Natural killer cell treated with Interleukin-12 subunit alpha and Interleukin-12 subunit beta and Interleukin-15 and Interleukin-18, amount 100 ng/mL, for 72 hours (primary cell): Measurements from ENCODE around the gene ZNF549. TPM values are rescaled to one million over a fixed set of nuclear protein-coding genes. Genes with fewer than 3 reads are reported as not detected.

Experiments used
- ATAC-seq, 2 donors: fragments of 150-1000 bp; cut with Tn5 transposase in 1 of 2; sonication (Bioruptor Pico), chemical (Tn5 transposase) in 1 of 2; 2 replicates each; pipeline ENCODE4 v1.10.0; 2021
- DNase-seq: peaks from one replicate; pipeline ENCODE4 v3.0.0; 2022; ENCODE audit warnings: low spot score
- H3K27ac Mint-ChIP-seq, 2 donors: 1 replicate in 1 of 2; 2 replicates in 1 of 2; pipeline ENCODE4 v1.8.0; 2022; ENCODE audit warnings: mixed read lengths in 2 of 2, mild to moderate bottlenecking in 1 of 2, moderate library complexity in 1 of 2
- H3K27me3 Mint-ChIP-seq, 2 donors: 1 replicate in 1 of 2; 2 replicates in 1 of 2; pipeline ENCODE4 v1.8.0; 2022; ENCODE audit warnings: mixed read lengths in 2 of 2
- H3K36me3 Mint-ChIP-seq: one replicate; pipeline ENCODE4 v1.8.0; 2022; ENCODE audit warnings: mixed read lengths
- H3K4me1 Mint-ChIP-seq, 2 donors: 1 replicate in 1 of 2; 2 replicates in 1 of 2; pipeline ENCODE4 v1.8.0; 2022; ENCODE audit warnings: low read depth in 2 of 2, mixed read lengths in 2 of 2, mild to moderate bottlenecking in 1 of 2
- H3K4me3 Mint-ChIP-seq: one replicate; pipeline ENCODE4 v1.8.0; 2022; ENCODE audit warnings: mixed read lengths
- H3K9me3 Mint-ChIP-seq: 2 replicates; pipeline ENCODE4 v1.8.0; 2022; ENCODE audit warnings: mixed read lengths
- total RNA-seq, 2 donors: library from RNA; stranded (reverse); gene quantifications; one replicate each; pipeline ENCODE4 v1.2.3, GENCODE V29; 2022

ZNF549 gene
- total RNA-seq, 2 donors from 2014 or later, result 4.8 to 7.3 TPM

- Mint-ChIP-seq H3K27ac (peak within 1 kb of the TSS; percentile 41 to 80), H3K27me3 (no peaks in the 10 kb centered on the region), H3K9me3 (peaks cover 27% of the 10 kb centered on the region), H3K36me3 (peaks cover 61% of the 10 kb centered on the region), H3K4me3 (peak within 1 kb of the TSS; percentile 91), H3K4me1 (peaks cover 5 to 13% of the 10 kb centered on the region in 2 donors)
- DNase-seq, result peak; percentile 91
- ATAC-seq, result peak; percentile 87 to 96
Observed at GRCh38 chr19:57583521-57584416, 56.6 kb downstream of the ZNF549 start, which contains the start of gene ZIK1. ZIK1 (plus strand) TSS chr19:57584145; CDS start chr19:57584357, 212 bp downstream.

DNA sequence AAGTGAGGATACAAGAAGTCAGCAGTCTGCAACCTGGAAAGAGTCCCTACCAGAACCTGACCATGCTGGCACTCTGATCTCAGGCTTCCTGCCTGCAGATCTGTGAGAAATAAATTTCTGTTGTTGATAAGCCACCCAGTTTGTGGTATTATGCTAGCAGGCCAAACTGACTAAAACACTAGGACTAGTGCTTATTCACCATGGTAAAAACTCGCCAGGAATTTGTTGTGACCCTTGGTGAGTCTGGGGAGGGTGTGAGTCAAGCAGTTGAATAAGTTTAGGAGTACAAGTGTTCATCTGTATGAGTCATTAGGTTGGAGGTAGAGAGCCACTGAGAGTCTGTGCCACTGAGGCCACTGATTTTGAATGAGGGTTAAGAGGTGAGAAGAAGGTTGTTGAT, 60.4 kb downstream of the ZNF549 start:
- H3K4me1 Mint-ChIP-seq, result peaks cover 5 to 10% of the 10 kb centered on the region in 2 donors

DNA sequence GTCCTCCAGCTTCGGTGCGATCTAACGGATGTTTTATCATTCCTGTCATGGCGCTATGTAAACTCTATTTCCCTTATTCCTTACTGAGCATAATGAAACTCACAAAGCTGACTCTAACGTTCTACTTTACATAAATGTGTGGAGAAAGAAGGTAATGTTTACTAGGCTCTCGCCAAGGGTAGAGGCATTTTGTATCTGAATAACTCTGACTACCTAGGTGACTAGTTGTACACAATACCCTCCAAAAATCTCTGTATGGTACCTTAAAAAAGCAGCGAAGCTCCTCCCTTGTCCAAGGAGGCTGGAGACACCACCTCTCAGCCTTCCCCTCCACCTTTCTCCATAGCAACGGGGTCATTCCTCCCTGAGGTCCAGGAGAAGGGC, 72.2 kb downstream of the ZNF549 start:
- peaks cover 35% of the 10 kb centered on the region for H3K9me3 Mint-ChIP-seq
- ATAC-seq (no peak), DNase-seq (no peak)
- peak overlapping the region in 1 of 2 donors; percentile 59 for H3K27ac Mint-ChIP-seq
- peaks cover 0 to 3% of the 10 kb centered on the region in 2 donors for H3K27me3 Mint-ChIP-seq
- H3K4me3 Mint-ChIP-seq, result peak overlapping the region; percentile 82
- peaks cover 52% of the 10 kb centered on the region for H3K36me3 Mint-ChIP-seq
- H3K4me1 Mint-ChIP-seq, result peaks cover 16 to 17% of the 10 kb centered on the region in 2 donors

More for the DNA sequence above, 60.4 kb downstream of the ZNF549 start:
- H3K9me3 Mint-ChIP-seq, result peaks cover 33% of the 10 kb centered on the region
- no peaks in the 10 kb centered on the region for H3K27me3 Mint-ChIP-seq
- ATAC-seq (no peak), DNase-seq (no peak)
- H3K36me3 Mint-ChIP-seq, result peaks cover 75% of the 10 kb centered on the region
- no peak overlapping the region for H3K4me3 Mint-ChIP-seq
- no peak overlapping the region for H3K27ac Mint-ChIP-seq

DNA sequence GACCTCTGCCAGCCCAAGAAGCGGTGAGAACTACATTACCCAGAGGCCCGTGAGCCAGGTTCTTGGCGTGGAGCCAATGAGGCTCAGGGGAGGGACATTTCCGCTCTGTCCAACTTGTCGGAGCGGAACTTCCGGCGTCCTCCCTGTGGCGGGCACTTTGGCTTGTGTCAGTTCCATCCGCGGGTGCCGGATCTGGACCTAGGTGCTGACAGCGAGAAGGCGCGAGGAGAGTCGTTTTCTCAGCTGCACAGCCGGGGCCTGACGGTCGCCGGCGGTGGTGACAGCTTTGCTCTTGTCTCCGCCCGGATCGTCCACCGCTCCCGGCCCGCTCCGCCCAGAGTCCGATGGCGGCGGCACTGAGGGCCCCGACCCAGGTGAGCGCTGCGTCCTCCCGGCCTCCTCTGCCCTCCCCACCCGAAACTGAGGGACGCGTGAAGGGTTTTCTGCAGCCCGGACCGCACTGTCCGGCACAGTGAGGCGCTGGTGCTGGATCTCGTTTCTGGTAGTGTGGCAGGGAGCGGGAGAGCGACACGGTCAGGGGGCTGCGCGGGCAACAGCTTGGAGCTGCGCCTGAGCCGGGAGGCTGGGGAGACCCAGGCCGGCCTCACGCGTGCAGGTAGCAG, 72.7 kb downstream of the ZNF549 start, which contains the start of gene ZNF530:
Gene ZNF530 (plus strand): TSS at position 125 of the 623 bp plus-strand sequence. CDS start 4,461 bp downstream, outside the sequence.
- Mint-ChIP-seq H3K4me3 (peak within 1 kb of the TSS; percentile 82), H3K36me3 (peaks cover 55% of the 10 kb centered on the region)

GRCh38 chr19:57606931-57607330, 79.8 kb downstream of the ZNF549 start:
- H3K4me1 Mint-ChIP-seq, result no peaks in the 10 kb centered on the region
- no peak overlapping the region for H3K27ac Mint-ChIP-seq
- DNase-seq (no peak), ATAC-seq (no peak)
- peaks cover 27% of the 10 kb centered on the region for H3K9me3 Mint-ChIP-seq
- H3K4me3 Mint-ChIP-seq, result no peak overlapping the region
- H3K27me3 Mint-ChIP-seq, result no peaks in the 10 kb centered on the region
- peaks cover 63% of the 10 kb centered on the region for H3K36me3 Mint-ChIP-seq

More for the DNA sequence above, 72.7 kb downstream of the ZNF549 start, which contains the start of gene ZNF530:
- DNase-seq, result peak; percentile 93
- peak within 1 kb of the TSS in 1 of 2 donors; percentile 59 for H3K27ac Mint-ChIP-seq
- peaks cover 40% of the 10 kb centered on the region for H3K9me3 Mint-ChIP-seq
- H3K4me1 Mint-ChIP-seq, result peaks cover 16 to 17% of the 10 kb centered on the region in 2 donors
- peak; percentile 99 to 100 for ATAC-seq
- peaks cover 0 to 3% of the 10 kb centered on the region in 2 donors for H3K27me3 Mint-ChIP-seq

Other genes with a start within 250 kb of the ZNF549 start
- gene ZNF460, start 246.9 kb upstream of the ZNF549 start, total RNA-seq, result 100 to 1,000 TPM in 1 of 2 donors, 10 to 100 TPM in 1; 57.5 to 106 TPM
- gene ZNF543, start 206.9 kb upstream of the ZNF549 start, total RNA-seq, result 1 to 10 TPM; 5.9 to 7.2 TPM
- 1 to 10 TPM; 4.7 to 9.8 TPM for gene ZNF304, start 176.1 kb upstream of the ZNF549 start, total RNA-seq
- 1 to 10 TPM; 3.5 to 5.2 TPM for gene TRAPPC2B, start 163.8 kb upstream of the ZNF549 start, total RNA-seq
- 1 to 10 TPM; 2.2 to 3.0 TPM for gene ZNF547, start 163.8 kb upstream of the ZNF549 start, total RNA-seq
- 10 to 100 TPM; 18.9 to 22.0 TPM for gene ZNF548, start 137.5 kb upstream of the ZNF549 start, total RNA-seq
- 10 to 100 TPM; 10.6 to 11.1 TPM for gene ZNF17, start 116.2 kb upstream of the ZNF549 start, total RNA-seq
- 10 to 100 TPM; 11.5 to 21.7 TPM for gene ZNF749, start 92.0 kb upstream of the ZNF549 start, total RNA-seq
- under 1 TPM in 1 of 2 donors, not detected in 1; 0.21 TPM for gene VN1R1, start 70.2 kb upstream of the ZNF549 start, total RNA-seq
- 1 to 10 TPM; 3.4 to 6.8 TPM for gene ZNF772, start 49.8 kb upstream of the ZNF549 start, total RNA-seq
- gene ZNF419, start 39.6 kb upstream of the ZNF549 start, total RNA-seq, result 1 to 10 TPM; 6.7 to 7.2 TPM
- gene ZNF773, start 27.4 kb upstream of the ZNF549 start, total RNA-seq, result 1 to 10 TPM; 4.8 to 5.6 TPM
- 1 to 10 TPM; 7.8 to 8.8 TPM for gene ZNF550, start 32.5 kb downstream of the ZNF549 start, total RNA-seq
- 1 to 10 TPM; 3.1 to 3.4 TPM for gene ZNF416, start 51.6 kb downstream of the ZNF549 start, total RNA-seq
- 1 to 10 TPM; 4.8 to 5.5 TPM for gene ZIK1, start 56.8 kb downstream of the ZNF549 start, total RNA-seq
- 1 to 10 TPM; 4.7 to 9.8 TPM for gene ZNF530, start 72.5 kb downstream of the ZNF549 start, total RNA-seq
- gene ZNF134, start 86.9 kb downstream of the ZNF549 start, total RNA-seq, result 10 to 100 TPM; 11.3 to 11.6 TPM
- gene ZNF211, start 105.8 kb downstream of the ZNF549 start, total RNA-seq, result 10 to 100 TPM in 1 of 2 donors, 1 to 10 TPM in 1; 9.9 to 12.4 TPM
- gene ZSCAN4, start 141.6 kb downstream of the ZNF549 start, total RNA-seq, result not detected
- 10 to 100 TPM in 1 of 2 donors, 1 to 10 TPM in 1; 6.6 to 13.5 TPM for gene ZNF551, start 154.6 kb downstream of the ZNF549 start, total RNA-seq
- gene ZNF154, start 181.8 kb downstream of the ZNF549 start, total RNA-seq, result 1 to 10 TPM in 1 of 2 donors, under 1 TPM in 1; 0.81 to 1.3 TPM
- 1 to 10 TPM; 5.7 to 9.0 TPM for gene ZNF671, start 200.3 kb downstream of the ZNF549 start, total RNA-seq
- gene ZNF776, start 219.5 kb downstream of the ZNF549 start, total RNA-seq, result 10 to 100 TPM in 1 of 2 donors, 1 to 10 TPM in 1; 5.7 to 13.1 TPM
- gene ZNF586, start 242.3 kb downstream of the ZNF549 start, total RNA-seq, result 10 to 100 TPM; 19.4 to 20.1 TPM